Measurements from ENCODE around the gene NEURL1. TPM values are rescaled to one million over a fixed set of nuclear protein-coding genes. Genes with fewer than 3 reads are reported as not detected.

The NEURL1 gene
- total and polyA plus RNA-seq, 4 donors: 0.14 to 2.0 (median 0.74) TPM

- H3K4me1 ChIP-seq (ENCODE audit: control insufficient read depth in 5 of 5, insufficient read depth in 5 of 5, low read length in 5 of 5): no peaks in the 10 kb centered on the region
- no peak overlapping the region for H3K9ac ChIP-seq (ENCODE audit: insufficient read depth in 1 of 2, low read length in 2 of 2)
- H3K36me3 ChIP-seq (ENCODE audit: control insufficient read depth in 4 of 4, insufficient read depth in 4 of 4, low read length in 4 of 4): no peaks in the 10 kb centered on the region
- WGBS, 2 donors: 83 to 90% methylated on average over 14 of the region's 14 CpGs
- ATAC-seq (ENCODE audit: insufficient read depth, low FRiP score) (no peak), DNase-seq (no peak)
- H3K9me3 ChIP-seq (ENCODE audit: control insufficient read depth in 4 of 4, insufficient read depth in 3 of 4, low read length in 3 of 4): no peaks in the 10 kb centered on the region
- no peak overlapping the region for H3K4me3 ChIP-seq
- no peaks in the 10 kb centered on the region for H3K27me3 ChIP-seq (ENCODE audit: control insufficient read depth in 3 of 3, insufficient read depth in 3 of 3, low read length in 2 of 3)
- TF ChIP-seq CTCF (IDR thresholded peaks at IDR 0.05; ENCODE audit: control extremely low read depth, extremely low read depth): no peak
- H3K27ac ChIP-seq (ENCODE audit: low read depth in 1 of 2, low read length in 1 of 2): no peak overlapping the region
Measured at GRCh38 chr10:103465411-103466179, 27.9 kb upstream of the NEURL1 start.

DNA sequence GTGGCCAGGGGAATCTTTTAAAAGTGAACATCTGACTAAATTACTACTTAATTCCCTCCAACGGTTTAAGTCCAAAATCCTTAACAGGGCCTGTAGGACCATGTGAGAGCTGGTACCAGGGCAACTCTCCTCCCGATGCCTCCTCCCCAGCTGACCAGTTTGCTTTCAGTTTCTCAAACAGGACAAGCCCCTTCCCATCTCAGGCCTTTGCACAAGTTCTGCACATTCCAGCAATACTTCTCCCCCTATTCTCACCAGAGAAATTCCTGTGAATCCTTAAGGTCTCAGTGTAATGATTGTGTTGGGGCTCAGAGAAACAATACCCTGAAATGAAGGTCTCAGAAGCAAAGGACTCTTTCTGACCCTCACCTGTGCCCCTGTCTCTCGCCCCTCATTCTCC lies 26.8 kb upstream of the NEURL1 start:
- H3K27ac ChIP-seq (ENCODE audit: low read depth in 1 of 2, low read length in 1 of 2): no peak overlapping the region
- 81 to 83% methylated on average over 3 of the region's 3 CpGs for WGBS, 2 donors
- no peak for TF ChIP-seq CTCF (IDR thresholded peaks at IDR 0.05; ENCODE audit: control extremely low read depth, extremely low read depth)

GRCh38 chr10:103467406-103467805 lies 26.1 kb upstream of the NEURL1 start:
- Histone ChIP-seq H3K9me3 (ENCODE audit: control insufficient read depth in 4 of 4, insufficient read depth in 3 of 4, low read length in 3 of 4) (no peaks in the 10 kb centered on the region), H3K4me1 (ENCODE audit: control insufficient read depth in 5 of 5, insufficient read depth in 5 of 5, low read length in 5 of 5) (no peaks in the 10 kb centered on the region), H3K36me3 (ENCODE audit: control insufficient read depth in 4 of 4, insufficient read depth in 4 of 4, low read length in 4 of 4) (no peaks in the 10 kb centered on the region), H3K9ac (ENCODE audit: insufficient read depth in 1 of 2, low read length in 2 of 2) (no peak overlapping the region), H3K4me3 (no peak overlapping the region), H3K27ac (ENCODE audit: low read depth in 1 of 2, low read length in 1 of 2) (no peak overlapping the region), H3K27me3 (ENCODE audit: control insufficient read depth in 3 of 3, insufficient read depth in 3 of 3, low read length in 2 of 3) (no peaks in the 10 kb centered on the region)
- WGBS, 2 donors: 87 to 89% methylated on average over 7 of the region's 7 CpGs
- ATAC-seq (ENCODE audit: insufficient read depth, low FRiP score) (no peak), DNase-seq (no peak)
- TF ChIP-seq CTCF (IDR thresholded peaks at IDR 0.05; ENCODE audit: control extremely low read depth, extremely low read depth): no peak

More for the DNA sequence above, 26.8 kb upstream of the NEURL1 start:
- no peak for ATAC-seq (ENCODE audit: insufficient read depth, low FRiP score)
- Histone ChIP-seq H3K9ac (ENCODE audit: insufficient read depth in 1 of 2, low read length in 2 of 2) (no peak overlapping the region), H3K4me1 (ENCODE audit: control insufficient read depth in 5 of 5, insufficient read depth in 5 of 5, low read length in 5 of 5) (no peaks in the 10 kb centered on the region), H3K36me3 (ENCODE audit: control insufficient read depth in 4 of 4, insufficient read depth in 4 of 4, low read length in 4 of 4) (no peaks in the 10 kb centered on the region), H3K27me3 (ENCODE audit: control insufficient read depth in 3 of 3, insufficient read depth in 3 of 3, low read length in 2 of 3) (no peaks in the 10 kb centered on the region), H3K4me3 (no peak overlapping the region), H3K9me3 (ENCODE audit: control insufficient read depth in 4 of 4, insufficient read depth in 3 of 4, low read length in 3 of 4) (no peaks in the 10 kb centered on the region)
- DNase-seq: no peak

GRCh38 chr10:103469201-103469600 lies 24.3 kb upstream of the NEURL1 start:
- no peak for DNase-seq
- Histone ChIP-seq H3K9ac (ENCODE audit: insufficient read depth in 1 of 2, low read length in 2 of 2) (no peak overlapping the region), H3K27ac (ENCODE audit: low read depth in 1 of 2, low read length in 1 of 2) (no peak overlapping the region), H3K4me3 (no peak overlapping the region), H3K4me1 (ENCODE audit: control insufficient read depth in 5 of 5, insufficient read depth in 5 of 5, low read length in 5 of 5) (no peaks in the 10 kb centered on the region), H3K9me3 (ENCODE audit: control insufficient read depth in 4 of 4, insufficient read depth in 3 of 4, low read length in 3 of 4) (no peaks in the 10 kb centered on the region), H3K36me3 (ENCODE audit: control insufficient read depth in 4 of 4, insufficient read depth in 4 of 4, low read length in 4 of 4) (no peaks in the 10 kb centered on the region), H3K27me3 (ENCODE audit: control insufficient read depth in 3 of 3, insufficient read depth in 3 of 3, low read length in 2 of 3) (no peaks in the 10 kb centered on the region)
- TF ChIP-seq CTCF (IDR thresholded peaks at IDR 0.05; ENCODE audit: control extremely low read depth, extremely low read depth): no peak
- WGBS, 2 donors: 60 to 68% methylated on average over 5 of the region's 5 CpGs
- ATAC-seq (ENCODE audit: insufficient read depth, low FRiP score): no peak
